Gastrocnemius medialis (tissue), 4 donors: ENCODE measurements around the gene MS4A10. TPM values are rescaled to one million over a fixed set of nuclear protein-coding genes. Genes with fewer than 3 reads are reported as not detected.

ENCODE experiments used
- ATAC-seq, 2 donors: fragments of 150-250 bp; one replicate each; pipeline ENCODE4 v1.9.1; 2016
- DNase-seq, 2 donors: peaks; one replicate each; pipeline ENCODE4 v3.0.0-alpha.2; 2019
- H3K27ac ChIP-seq, 4 donors: fragments of 200-600 bp; sonication (generic); 1 replicate in 1 of 4; 2 replicates in 3 of 4; pipeline ENCODE4 v1.5.1; 2016 to 2018; ENCODE audit warnings: mild to moderate bottlenecking in 2 of 4, moderate library complexity in 1 of 4
- H3K27me3 ChIP-seq, 3 donors: fragments of 200-600 bp; sonication (generic) in 2 of 3; 1 replicate in 1 of 3; 2 replicates in 2 of 3; pipeline versions ENCODE4 v1.5.1 to v1.6.0; 2016 to 2019; ENCODE audit warnings: mild to moderate bottlenecking in 1 of 3, moderate library complexity in 1 of 3
- H3K36me3 ChIP-seq, 2 donors: fragments of 200-600 bp; sonication (generic) in 1 of 2; one replicate each; pipeline ENCODE4 v1.5.1; 2017 to 2018
- H3K4me1 ChIP-seq, 2 donors: fragments of 200-600 bp; sonication (generic) in 1 of 2; one replicate each; pipeline ENCODE4 v1.5.1; 2016 to 2017; ENCODE audit warnings: mild to moderate bottlenecking in 2 of 2
- H3K4me3 ChIP-seq, 4 donors: fragments of 200-600 bp; sonication (generic) in 3 of 4; 1 replicate in 1 of 4; 2 replicates in 3 of 4; pipeline ENCODE4 v1.5.1; 2016 to 2019; ENCODE audit warnings: mild to moderate bottlenecking in 2 of 4
- H3K9me3 ChIP-seq, 3 donors: fragments of 200-600 bp; sonication (generic) in 2 of 3; 1 replicate in 1 of 3; 2 replicates in 2 of 3; pipeline ENCODE4 v1.5.1; 2016 to 2019
- CTCF ChIP-seq, 5 experiments: fragments of 450-650 bp in 3 of 5; fragments of 200-600 bp in 2 of 5; sonication (generic) in 2 of 5; IDR thresholded peaks in 4 of 5; conservative IDR thresholded peaks in 1 of 5; 1 replicate in 4 of 5; 2 replicates in 1 of 5; pipeline ENCODE4 v1.5.1; 2016 to 2019; ENCODE audit warnings: antibody characterized with exemption in 5 of 5, mild to moderate bottlenecking in 3 of 5, moderate library complexity in 3 of 5
- POLR2A ChIP-seq, 2 donors: fragments of 450-650 bp; IDR thresholded peaks; one replicate each; pipeline ENCODE4 v1.6.1; 2017; ENCODE audit warnings: antibody characterized with exemption in 2 of 2, mild to moderate bottlenecking in 2 of 2, moderate library complexity in 2 of 2
- in situ Hi-C, 4 donors: fragments of 200-750 bp; cut with MboI; loops; one replicate each; pipeline versions ENCODE4 v1.15.0 to v1.8.0; 2017; ENCODE audit warnings: low sequenced_read_pairs in 4 of 4
- intact Hi-C: fragments of 100-400 bp; cut with DNase I; formaldehyde crosslinking; loops from one replicate; pipeline ENCODE4 v1.15.1; 2023; ENCODE audit warnings: low total_unique reads
- total RNA-seq, 4 donors: library from RNA; depleted of rRNA; stranded (reverse); fragments of >200 nt; gene quantifications; one replicate each; pipeline versions ENCODE4 v1.1.0 to v1.2.3, GENCODE V29; 2016

The MS4A10 gene
- total RNA-seq, 4 donors from 2014 or later: not detected

DNA sequence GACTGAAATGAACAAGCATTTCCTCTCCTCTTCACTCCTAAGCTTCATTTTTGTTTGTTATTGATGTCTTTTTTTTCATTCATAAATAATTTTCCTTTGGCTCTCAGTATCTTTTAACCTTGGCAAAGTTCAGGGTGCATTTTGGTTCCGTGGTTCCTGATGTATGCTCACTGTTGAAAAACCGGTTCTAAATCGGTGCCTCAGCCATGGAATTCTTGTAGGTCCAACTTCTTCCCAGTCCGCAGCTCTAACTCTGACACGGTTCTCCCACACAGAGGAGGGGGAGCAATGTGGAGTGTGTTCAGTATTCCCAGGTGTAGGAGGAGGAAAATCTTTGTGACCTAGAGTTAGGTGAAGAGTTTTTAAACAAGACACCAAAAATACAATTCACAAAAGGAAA is 41.0 kb upstream of the MS4A10 start:
- intact Hi-C loops: no loop called here
- H3K9me3 ChIP-seq: no peaks in the 10 kb centered on the region
- H3K27me3 ChIP-seq: no peaks in the 10 kb centered on the region
- H3K27ac ChIP-seq: no peak overlapping the region
- no peak overlapping the region for H3K4me3 ChIP-seq
- no peak for TF ChIP-seq POLR2A (IDR thresholded peaks at IDR 0.05)
- no peak for TF ChIP-seq CTCF (IDR thresholded peaks at IDR 0.05 in 4 of 5, conservative IDR thresholded peaks at IDR 0.05 in 1 of 5)
- H3K36me3 ChIP-seq: no peaks in the 10 kb centered on the region
- H3K4me1 ChIP-seq: no peaks in the 10 kb centered on the region
- in situ Hi-C loops: no loop called here
- ATAC-seq (no peak), DNase-seq (no peak)

DNA sequence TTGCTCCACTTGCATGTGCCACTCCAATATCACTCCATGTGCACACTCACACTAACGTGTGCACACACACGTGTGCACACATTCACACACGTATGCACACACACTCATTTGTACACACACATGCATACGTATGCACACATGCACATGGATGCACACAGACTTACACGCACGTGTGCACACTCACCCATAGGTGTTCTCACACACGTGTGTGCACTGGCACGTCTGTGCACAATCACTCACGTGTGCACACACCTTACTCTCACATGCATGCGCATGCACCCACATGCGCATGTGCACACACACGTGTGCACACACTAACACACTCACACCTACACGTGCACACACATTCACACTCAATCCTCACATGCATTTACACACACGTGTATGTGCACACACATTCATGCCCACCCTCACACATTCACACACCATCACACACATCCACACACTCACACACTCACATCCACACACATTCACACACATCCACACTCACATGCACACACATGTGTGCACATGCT is 37.7 kb upstream of the MS4A10 start:
- ATAC-seq: no peak
- no peaks in the 10 kb centered on the region for H3K36me3 ChIP-seq
- H3K9me3 ChIP-seq: no peaks in the 10 kb centered on the region
- intact Hi-C loops: no loop called here
- no peak for TF ChIP-seq CTCF (IDR thresholded peaks at IDR 0.05 in 4 of 5, conservative IDR thresholded peaks at IDR 0.05 in 1 of 5)
- TF ChIP-seq POLR2A (IDR thresholded peaks at IDR 0.05): no peak
- in situ Hi-C loops: no loop called here
- DNase-seq: no peak
- H3K27me3 ChIP-seq: peaks cover 0 to 2% (median 0%) of the 10 kb centered on the region in 3 donors
- H3K4me3 ChIP-seq: no peak overlapping the region
- no peak overlapping the region for H3K27ac ChIP-seq
- no peaks in the 10 kb centered on the region for H3K4me1 ChIP-seq

DNA sequence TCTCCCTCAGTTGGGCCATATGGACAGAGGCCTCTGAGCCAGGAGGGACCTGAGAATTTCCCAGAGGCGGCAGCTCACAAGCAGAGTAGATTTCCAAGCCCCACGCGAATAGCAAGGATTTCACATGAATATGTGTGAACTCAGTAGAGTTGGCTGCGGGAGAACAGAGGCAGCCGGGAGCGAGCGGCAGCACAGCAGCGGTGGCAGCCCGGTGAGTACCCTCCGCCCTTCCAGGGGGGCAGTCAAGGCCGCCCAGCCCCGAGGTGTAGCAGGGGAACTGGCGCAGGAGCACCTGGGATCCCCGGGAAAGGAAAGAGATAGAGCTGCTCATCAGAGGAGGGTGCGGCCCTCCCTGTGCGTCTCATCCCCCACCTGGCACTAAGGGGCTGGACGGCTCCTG is 36.9 kb upstream of the MS4A10 start:
- no peak overlapping the region for H3K27ac ChIP-seq
- TF ChIP-seq CTCF (IDR thresholded peaks at IDR 0.05 in 4 of 5, conservative IDR thresholded peaks at IDR 0.05 in 1 of 5): no peak
- no peak for TF ChIP-seq POLR2A (IDR thresholded peaks at IDR 0.05)
- peaks cover 0 to 2% (median 0%) of the 10 kb centered on the region in 3 donors for H3K27me3 ChIP-seq
- in situ Hi-C loops: no loop called here
- intact Hi-C loops: no loop called here
- no peaks in the 10 kb centered on the region for H3K9me3 ChIP-seq
- no peaks in the 10 kb centered on the region for H3K36me3 ChIP-seq
- H3K4me3 ChIP-seq: no peak overlapping the region
- ATAC-seq (no peak), DNase-seq (no peak)
- no peaks in the 10 kb centered on the region for H3K4me1 ChIP-seq

- H3K27me3 ChIP-seq: peaks cover 0 to 2% (median 0%) of the 10 kb centered on the region in 3 donors
These were observed 36.3 kb upstream of the MS4A10 start for GRCh38 chr11:60748821-60749220.

More at GRCh38 chr11:60748821-60749220, 36.3 kb upstream of the MS4A10 start:
- in situ Hi-C loops: no loop called here
- Histone ChIP-seq H3K4me3 (no peak overlapping the region), H3K4me1 (no peaks in the 10 kb centered on the region), H3K27ac (no peak overlapping the region), H3K9me3 (no peaks in the 10 kb centered on the region), H3K36me3 (no peaks in the 10 kb centered on the region)
- DNase-seq: no peak
- no peak for TF ChIP-seq CTCF (IDR thresholded peaks at IDR 0.05 in 4 of 5, conservative IDR thresholded peaks at IDR 0.05 in 1 of 5)
- TF ChIP-seq POLR2A (IDR thresholded peaks at IDR 0.05): no peak
- ATAC-seq: no peak
- intact Hi-C loops: no loop called here
